ENCODE results near the gene CDH5.

DNA sequence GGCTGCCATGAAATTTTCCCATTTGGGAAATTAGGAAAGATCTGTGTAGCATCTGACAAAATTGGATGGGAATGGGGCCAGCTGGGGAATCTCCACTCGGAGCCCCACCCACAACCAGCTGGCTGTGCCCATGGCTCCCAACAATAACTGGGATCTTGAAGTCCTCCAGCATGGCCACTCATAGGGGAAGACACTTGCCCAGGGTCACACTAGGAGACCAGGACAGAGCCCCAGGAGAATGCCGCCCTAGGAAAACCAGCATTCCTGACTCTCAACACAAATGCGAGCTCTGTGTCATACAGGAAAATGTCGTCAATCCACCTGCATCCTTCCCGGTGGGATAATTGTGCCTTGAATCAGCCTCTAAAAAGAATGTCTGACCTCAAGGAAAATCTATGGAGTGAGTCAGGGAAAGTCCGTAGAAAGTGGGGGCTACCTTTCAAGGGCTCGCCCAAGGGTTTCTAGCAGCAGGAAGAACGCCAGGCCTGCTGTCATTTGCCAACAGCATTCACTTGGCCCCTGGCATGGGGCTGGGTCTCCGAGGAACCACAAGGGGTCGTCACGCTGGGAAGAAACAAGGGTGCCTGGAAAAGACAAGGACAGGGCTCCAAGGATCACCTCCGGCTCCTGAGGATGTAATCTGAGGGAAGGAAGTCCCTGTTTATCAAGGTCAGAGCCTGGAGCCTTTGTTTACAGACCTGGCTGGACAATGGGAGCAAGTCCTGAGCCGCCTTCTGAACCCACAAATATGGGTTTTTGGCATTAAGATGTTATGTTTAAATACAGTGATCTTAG, 15.9 kb downstream of the CDH5 start:
- TF ChIP-seq RAD21 (IDR thresholded peaks at IDR 0.05; ENCODE audit: low read depth) (no peak), NFIC (IDR thresholded peaks at IDR 0.05) (no peak), FOXM1 (IDR thresholded peaks at IDR 0.05; ENCODE audit: borderline replicate concordance, low read depth) (no peak), EP300 (IDR thresholded peaks at IDR 0.05; ENCODE audit: borderline replicate concordance) (peak; percentile 20; the same call in 1 of the 2 replicates), TAF1 (IDR thresholded peaks at IDR 0.05; ENCODE audit: low read depth) (no peak)
- TF ChIP-seq, protein P1, sequence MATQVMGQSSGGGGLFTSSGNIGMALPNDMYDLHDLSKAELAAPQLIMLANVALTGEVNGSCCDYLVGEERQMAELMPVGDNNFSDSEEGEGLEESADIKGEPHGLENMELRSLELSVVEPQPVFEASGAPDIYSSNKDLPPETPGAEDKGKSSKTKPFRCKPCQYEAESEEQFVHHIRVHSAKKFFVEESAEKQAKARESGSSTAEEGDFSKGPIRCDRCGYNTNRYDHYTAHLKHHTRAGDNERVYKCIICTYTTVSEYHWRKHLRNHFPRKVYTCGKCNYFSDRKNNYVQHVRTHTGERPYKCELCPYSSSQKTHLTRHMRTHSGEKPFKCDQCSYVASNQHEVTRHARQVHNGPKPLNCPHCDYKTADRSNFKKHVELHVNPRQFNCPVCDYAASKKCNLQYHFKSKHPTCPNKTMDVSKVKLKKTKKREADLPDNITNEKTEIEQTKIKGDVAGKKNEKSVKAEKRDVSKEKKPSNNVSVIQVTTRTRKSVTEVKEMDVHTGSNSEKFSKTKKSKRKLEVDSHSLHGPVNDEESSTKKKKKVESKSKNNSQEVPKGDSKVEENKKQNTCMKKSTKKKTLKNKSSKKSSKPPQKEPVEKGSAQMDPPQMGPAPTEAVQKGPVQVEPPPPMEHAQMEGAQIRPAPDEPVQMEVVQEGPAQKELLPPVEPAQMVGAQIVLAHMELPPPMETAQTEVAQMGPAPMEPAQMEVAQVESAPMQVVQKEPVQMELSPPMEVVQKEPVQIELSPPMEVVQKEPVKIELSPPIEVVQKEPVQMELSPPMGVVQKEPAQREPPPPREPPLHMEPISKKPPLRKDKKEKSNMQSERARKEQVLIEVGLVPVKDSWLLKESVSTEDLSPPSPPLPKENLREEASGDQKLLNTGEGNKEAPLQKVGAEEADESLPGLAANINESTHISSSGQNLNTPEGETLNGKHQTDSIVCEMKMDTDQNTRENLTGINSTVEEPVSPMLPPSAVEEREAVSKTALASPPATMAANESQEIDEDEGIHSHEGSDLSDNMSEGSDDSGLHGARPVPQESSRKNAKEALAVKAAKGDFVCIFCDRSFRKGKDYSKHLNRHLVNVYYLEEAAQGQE (IDR thresholded peaks at IDR 0.05; ENCODE audit: low read depth), result no peak
